Measurements from ENCODE around the gene HNF1B.

The HNF1B gene

DNA sequence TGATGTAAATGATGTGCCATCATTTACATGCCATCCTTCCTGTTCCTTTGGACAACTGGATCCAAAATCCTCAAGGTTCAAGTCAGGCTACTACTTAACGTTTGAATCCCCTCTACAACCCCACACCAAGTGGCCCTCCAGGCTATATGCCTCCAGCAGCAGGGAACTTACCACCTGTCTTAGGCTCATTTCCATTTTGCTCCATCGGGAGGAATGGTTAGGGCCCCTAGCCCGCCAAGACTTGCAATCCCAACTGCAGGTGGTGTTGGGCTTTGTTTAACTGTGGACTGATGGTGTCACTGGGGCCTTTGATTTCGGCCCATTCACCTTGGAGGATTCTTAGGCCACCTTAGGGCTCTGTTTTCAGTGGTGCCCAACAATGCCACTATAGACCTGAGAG lies 9.7 kb downstream of the HNF1B start:
- DNase-seq (ENCODE audit: low read depth in 2 of 2): no peak

DNA sequence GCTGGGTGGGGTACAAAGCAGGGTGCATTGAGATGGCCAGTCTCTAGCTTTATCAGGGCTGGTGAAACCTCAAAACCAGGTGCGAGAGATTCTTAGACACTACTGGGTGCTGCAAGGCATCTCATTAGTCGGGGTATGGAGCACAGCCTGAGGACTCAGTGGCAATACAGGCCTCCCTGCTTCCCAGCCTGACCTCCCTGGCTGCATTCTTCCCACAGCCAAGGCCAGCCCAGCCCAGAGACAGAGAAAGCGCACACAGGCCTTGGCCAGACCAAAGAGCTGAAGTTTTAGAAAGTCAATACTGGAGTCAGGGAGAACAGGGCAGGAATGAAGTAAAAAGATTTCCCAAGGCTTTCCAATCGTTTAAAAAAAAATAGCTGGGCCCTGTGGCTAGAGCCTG lies 12.5 kb downstream of the HNF1B start:
- no peak for DNase-seq (ENCODE audit: low read depth in 2 of 2)

DNA sequence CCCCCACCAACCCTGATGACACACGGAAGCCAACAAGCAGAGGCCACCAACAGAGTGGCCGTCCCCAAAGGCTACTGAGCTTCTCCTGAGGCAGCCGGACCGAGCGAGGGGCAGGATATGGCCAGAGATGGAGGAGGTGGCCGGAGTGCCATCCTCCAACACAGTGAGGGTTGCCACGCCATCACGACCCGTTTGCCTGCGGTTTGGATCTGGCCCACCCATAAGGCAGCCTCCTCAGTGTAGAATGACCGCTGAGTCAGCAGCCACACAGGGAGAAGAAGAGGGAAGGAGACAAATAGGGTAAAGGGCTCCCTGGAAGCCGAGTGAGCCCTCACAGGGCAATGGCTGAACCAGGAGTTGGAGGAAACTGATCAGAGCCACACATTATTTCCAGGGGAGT lies 13.8 kb downstream of the HNF1B start:
- no peak for DNase-seq (ENCODE audit: low read depth in 2 of 2)

DNA sequence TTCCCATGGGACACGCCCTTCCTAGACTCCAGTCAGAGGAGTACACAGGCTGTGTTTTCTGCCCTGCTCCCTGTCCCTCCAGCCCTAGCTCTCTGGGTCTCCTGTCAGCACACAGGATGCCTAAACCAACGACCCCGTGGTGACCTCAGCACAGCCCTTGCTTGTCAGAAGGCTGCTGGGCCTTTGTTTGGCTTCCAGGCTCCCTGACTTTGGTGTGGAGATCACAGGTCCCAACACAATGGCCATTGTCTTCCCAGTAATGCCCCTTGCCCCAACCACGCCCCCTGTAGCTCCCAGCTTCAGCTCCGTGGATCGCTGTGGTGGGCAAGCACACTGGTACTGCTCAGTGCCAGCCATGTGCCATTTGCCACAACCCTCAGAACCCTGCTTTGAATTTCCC lies 15.0 kb downstream of the HNF1B start:
- DNase-seq (ENCODE audit: low read depth in 2 of 2): no peak

DNA sequence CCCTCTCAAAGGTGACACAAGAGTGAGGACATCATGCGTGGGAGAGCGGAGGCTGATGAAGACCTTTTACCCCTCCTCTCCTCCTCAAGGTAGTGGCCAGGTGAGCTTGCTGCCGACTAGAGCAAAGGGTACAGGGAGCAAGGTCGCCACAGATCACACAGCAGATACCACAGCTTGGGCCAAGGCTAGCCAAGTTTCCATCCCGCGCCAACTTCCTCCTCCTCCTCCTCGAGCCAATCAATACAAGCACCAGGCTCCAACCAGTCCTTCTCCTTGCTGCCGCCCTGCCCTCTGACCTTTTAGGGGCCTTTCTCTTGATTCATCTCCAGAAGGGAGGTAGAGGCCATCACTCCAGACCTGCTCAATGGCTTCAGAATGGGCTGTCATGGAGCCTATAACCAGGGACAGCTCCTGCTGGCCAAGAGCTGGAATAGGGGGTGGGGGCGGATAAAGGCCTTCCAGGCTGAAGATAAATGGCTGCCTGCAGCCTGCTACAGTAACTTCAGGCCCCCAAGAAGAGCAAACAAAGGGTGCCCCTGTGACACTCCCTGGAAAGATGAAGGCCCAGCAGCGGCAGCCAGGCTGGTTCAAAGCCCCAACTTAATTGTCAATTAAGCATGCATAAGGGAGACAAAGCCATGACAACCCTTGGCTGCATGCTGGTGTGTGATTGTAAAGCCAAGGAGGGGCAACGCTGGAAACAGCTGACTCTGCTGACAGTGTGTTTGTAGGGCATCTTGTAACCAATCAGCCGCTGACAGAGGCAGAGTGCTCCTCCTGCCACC lies 17.8 kb downstream of the HNF1B start:
- DNase-seq (ENCODE audit: low read depth in 2 of 2): no peak

DNA sequence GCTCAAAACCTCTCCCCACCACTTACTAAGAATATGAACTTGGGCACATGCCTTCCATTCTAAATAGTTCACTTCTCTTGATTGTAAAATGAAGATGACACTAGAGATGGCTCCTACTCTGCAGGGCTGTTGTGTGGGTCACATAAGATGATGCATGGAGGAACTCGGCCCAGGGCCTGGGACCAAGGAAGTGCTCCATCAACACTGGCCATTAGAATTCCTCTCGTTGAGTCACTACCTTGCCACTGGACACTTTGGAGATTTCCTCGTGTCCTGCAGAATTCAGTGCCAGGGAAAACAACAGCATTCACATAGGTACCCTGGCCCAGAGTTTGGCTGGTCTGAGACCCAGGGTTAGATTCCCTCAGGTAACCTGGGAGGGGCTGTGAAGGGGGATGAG lies 18.6 kb downstream of the HNF1B start:
- no peak for DNase-seq (ENCODE audit: low read depth in 2 of 2)

DNA sequence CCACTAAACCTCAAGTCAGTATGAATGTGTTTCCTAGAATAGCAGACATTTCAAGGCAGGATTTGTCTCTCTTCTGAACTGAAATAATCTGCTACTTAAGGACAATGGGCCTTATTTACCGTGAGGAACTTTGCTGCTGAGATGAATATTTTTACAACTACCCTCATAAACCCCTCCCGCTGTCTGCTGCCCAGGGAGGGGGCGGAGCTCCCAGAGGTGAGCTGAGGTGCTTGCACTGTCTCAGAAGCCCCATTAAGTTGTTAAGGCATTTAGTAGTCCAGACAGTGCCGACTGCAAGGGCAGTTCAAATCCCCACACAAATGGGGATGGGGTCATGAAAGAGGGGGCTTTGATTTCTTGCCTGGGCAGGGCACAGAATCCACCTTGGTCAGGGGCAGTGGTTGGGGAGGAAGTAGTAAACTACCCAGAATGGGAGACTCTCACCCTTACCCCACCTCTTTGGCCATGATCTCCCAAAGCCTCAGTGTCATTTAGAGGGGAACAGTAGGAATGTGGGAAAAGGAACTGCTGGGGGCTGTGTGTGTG lies 19.2 kb downstream of the HNF1B start:
- DNase-seq (ENCODE audit: low read depth in 2 of 2): no peak

DNA sequence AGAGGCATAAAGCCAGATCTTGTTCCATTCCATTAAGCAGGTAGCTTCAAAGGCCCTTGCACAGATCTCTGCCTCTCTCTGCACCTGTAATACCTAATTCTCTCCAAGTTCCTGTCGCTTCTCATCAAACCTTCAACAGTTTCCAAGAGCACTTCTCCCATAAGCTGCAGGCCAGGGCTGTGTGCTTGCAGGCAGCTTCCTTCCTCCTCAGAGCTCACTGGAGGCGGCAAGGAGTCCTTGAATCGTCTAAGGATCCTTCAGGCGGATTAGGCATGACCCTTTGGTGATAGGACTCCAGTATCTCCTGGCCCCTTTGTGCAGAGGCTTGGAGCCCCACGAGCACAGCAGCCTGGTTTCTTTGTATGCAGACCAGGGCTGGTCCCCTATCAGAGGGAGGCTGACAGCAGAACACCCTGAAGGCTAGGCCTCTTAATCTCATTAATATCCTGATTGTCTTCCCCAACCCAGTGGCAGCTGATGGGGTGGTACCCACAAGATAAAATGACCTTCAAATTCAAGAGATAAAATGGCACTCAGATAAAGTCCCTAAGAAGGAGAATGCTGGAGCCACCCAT lies 19.8 kb downstream of the HNF1B start:
- DNase-seq (ENCODE audit: low read depth in 2 of 2): no peak

DNA sequence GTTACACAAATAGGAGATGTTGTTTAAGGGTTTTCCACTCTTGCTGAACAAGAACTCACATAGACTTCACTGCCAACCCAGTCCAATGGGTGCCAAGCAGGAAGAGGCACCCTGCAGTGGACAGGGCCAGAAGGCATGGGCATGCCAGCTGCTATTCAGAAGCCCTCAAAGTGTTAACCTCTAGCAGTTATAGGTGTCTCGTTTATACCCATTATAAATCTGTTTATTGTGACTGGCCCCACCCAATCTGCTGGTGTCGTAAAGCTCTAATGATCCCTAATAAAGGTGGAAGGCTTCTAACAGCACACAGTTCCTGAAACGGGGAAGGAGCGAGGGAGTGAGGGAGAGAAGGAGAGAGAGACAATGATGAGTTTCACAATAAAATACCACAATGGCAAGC lies 23.9 kb downstream of the HNF1B start:
- DNase-seq (ENCODE audit: low read depth in 2 of 2): no peak

DNA sequence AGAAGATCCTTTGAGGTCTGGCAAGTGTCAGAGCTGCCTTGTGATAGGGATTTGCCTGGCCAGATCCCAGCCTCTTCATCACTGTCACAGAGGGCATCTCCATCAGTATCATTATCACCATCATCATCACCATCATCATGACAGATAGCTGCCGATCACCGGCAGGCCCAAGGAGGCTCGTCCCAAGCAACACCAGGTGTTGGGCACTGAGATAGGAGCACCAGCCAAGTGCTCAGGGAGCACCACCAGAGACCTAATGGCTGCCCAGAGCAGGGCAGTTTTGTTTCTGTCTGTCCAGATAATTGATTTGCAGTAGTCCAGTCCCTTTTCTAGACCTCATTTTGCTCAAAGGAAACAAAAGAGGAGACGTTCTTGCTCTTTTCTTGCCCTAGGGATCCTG lies 25.0 kb downstream of the HNF1B start:
- DNase-seq (ENCODE audit: low read depth in 2 of 2): no peak

DNA sequence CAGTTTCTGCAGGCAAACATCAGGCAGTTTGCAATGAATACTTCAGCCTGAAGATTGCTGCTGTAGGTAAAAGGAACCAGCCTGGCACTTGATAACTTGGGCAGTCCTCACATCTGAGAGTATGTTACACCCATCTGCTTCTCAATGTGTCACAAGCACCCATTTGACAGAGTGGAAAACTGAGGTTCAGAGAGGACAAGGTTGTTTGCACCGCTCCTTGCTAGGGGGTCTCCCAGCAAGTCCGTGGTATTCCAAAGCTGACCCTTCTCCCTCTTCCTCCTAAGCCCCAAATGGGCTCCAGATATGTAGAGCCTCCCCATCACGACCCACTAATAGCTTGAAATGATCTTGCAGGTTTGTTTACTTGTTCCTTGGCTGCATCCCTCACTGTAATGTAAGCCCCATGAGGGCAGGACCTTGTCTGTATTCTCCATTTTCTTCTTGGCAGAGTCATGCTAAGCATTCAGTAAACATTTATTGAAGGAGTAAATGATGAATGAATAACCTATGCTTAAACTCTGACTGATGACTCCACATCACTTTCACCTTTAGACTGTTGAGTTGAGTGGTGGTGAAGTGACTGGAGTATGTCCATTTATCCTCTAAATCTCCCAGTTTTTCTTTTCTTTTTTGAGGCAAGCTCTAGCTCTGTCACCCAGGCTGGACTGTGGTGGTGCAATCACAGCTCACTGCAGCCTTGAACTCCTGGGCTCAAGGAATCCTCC lies 26.4 kb downstream of the HNF1B start:
- DNase-seq (ENCODE audit: low read depth in 2 of 2): no peak

DNA sequence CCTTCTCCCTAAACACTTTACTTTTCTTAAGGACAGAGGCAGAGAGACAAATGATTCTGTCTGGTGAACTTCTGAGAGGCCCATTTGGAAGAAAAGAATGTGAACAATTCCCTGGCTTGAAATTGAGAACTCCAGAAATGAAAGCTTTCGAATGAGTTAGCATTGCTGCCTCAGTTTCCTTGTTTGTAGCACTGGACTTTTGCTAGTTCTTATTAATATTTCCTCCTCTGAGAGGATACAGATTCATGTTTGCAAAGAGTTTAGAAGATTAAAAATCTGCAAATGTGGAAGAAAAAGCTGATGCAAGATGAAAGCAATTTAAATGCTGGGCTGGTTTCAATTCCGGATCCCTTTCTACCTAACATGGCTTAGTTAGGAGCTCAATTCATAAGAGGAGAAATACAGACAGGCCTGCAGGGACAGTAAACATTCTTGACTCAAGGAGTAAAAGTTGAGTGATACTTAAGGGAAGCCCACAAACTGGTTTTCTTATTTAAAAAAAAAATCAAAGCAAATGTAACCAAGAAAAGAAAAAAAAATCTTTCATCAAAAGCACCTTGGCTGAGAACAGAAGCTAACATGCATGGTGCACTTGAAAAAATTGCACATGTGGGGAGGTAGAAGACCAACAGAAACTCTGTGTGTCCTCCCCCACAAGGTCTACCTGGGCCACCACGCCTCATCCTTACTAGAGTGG lies 27.1 kb downstream of the HNF1B start:
- DNase-seq (ENCODE audit: low read depth in 2 of 2): peak in 1 of 2 experiments; percentile 22

DNA sequence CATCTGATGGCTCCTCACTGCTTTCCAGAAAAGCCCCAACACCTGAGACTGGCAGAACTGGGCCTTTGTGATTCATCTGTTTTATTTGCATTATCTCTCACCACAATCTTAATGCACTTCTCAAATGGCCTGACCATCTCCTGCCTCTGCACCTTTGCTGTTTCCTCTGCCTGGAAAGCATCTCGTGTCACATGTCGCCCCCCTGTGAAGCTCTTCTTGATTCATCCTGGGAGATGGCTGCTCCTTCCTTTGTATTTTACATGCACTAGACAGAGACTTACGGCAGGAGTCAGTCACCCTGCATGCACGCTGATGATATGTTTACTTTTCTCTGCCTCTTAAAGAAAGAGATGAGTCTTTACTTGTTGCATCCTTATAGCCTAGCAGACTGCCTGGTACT lies 30.0 kb downstream of the HNF1B start:
- no peak for DNase-seq (ENCODE audit: low read depth in 2 of 2)

DNA sequence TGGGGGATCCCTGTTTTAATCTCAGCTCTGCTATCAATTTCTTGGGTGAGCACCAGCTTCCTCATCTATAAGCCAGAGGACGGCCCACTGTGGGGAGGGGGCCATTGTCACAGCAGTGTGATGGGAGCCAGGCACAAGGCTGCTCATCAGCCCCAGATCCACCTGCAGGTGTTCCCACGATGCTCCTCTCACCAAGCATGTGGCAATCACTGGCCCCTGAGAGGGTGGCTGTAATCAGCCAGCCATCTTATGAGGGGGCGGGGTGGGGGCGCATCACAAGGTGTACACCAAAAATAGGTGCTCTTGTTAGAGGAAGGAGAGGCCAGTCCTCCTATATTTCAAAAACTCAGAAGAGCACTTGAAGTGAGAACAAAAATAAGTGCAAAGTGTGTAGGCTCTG lies 31.2 kb downstream of the HNF1B start:
- DNase-seq (ENCODE audit: low read depth in 2 of 2): no peak

DNA sequence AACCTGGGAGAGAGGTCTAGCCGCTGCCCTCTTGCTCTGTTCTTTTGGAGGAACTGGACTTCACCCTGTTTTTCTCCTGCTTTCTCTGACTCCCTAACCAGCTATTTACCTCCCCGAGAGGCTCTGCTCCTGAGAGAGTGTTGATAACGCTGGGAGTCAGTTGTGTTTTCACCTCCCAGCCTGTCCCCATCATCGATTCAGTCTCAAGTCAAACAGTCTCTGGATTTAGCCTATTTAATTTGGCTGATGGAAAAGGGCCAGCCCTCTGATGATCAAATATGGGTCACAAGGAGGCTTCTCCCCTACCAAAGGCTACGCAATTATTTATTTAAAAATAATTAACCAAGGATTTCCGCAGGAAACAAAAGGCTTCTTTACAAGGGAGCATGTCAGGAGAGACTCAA lies 31.8 kb downstream of the HNF1B start:
- no peak for DNase-seq (ENCODE audit: low read depth in 2 of 2)

DNA sequence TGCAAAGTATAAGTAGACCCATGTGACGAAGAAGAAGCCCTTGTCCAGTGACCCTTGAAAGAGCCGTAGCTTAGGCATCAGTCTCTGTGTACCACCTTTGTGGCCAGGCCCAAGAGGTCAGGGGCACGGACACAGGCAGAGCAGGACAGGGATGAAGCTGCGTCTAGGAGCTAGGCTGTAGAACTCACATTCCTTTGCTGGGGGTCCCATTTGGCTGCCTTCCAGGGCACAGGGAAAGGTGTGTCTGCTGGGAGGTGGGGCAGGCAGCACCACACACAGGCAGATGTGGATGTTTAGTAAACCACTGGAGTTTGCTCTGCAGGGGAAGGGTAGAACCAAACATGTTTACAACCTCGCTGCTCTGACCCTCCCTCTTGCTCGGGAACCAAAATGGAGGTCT lies 33.7 kb downstream of the HNF1B start:
- no peak for DNase-seq (ENCODE audit: low read depth in 2 of 2)

DNA sequence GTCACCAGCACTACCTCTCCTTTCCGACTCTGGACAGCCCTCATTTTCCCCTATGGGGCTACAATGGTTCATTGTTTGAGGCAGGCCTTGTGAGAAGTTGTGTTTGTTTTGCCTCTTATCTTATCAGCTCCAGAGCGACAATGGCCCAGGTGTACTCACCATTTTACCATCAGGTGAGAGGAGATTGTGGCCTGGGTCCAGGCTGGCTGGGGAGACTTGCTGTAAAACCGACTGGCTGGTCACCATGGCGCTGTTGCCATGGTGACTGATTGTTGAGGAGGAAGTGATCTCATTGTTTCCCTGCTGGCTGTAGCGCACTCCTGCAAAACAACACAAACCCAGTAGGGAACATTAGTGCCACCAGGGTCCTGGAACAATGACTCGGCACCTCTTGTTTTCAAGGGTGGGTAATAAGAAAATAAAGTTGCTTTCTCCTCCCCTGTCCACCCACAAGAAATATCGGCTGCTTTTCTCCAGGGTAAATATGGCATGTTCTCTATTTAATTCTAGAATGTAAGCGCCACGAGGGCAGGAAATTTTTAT lies 34.4 kb downstream of the HNF1B start:
- no peak for DNase-seq (ENCODE audit: low read depth in 2 of 2)

DNA sequence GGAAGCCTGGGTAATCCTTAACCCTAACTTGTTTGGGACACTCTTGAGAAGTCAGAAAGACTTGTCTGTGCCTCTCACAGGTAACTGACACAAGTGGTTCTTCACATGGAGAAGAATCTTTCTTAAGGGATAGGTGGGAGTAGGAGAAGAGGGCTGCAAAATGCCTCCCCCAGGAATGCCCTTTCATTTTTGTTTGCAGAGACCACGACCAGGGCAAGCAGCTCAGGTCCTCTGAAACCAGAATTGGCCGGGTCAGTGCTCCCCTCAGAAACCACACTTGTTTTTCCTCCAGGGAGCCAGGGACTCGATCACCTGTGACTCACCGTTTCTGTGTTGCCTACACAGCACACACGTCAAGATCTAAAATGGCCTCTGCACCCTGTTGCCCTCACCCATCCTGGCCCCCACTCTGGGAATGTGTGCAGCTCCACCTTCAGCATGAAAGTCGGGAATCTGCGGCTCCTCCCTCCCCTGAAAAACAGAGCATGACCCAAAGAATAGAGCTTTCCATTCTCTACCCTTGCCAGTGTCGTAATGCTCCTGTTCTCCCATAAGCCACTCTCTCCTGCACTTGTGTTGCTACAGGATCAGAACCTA lies 36.1 kb downstream of the HNF1B start:
- DNase-seq (ENCODE audit: low read depth in 2 of 2): no peak

DNA sequence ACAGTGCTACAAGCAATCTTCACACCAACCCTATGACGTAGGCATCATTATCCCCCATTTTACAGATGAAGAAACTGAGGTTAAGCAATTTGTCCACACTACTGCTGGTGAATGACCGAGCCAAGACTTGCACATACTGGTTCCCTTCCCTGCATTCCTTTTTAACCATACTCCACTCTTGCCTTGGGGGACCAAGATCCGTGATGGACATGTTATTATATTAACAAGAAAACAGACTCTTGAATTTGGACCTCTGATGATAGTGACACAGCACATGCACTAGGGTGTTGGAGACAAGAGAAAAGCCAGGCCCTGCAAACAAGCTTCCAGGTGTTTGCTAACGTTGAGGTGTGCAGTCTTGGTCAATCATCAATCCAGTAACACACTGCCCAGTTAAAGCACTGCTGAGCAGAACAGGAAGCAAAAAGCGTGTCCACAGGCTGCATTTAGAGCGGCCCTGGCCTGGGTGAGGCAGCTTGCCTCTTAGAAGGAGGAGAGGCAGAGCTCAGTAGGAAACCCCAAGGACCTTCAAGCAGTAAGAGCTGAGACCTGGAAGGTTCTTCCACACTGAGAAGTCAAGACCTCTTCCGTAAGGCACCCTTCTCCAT lies 36.7 kb downstream of the HNF1B start:
- no peak for DNase-seq (ENCODE audit: low read depth in 2 of 2)

DNA sequence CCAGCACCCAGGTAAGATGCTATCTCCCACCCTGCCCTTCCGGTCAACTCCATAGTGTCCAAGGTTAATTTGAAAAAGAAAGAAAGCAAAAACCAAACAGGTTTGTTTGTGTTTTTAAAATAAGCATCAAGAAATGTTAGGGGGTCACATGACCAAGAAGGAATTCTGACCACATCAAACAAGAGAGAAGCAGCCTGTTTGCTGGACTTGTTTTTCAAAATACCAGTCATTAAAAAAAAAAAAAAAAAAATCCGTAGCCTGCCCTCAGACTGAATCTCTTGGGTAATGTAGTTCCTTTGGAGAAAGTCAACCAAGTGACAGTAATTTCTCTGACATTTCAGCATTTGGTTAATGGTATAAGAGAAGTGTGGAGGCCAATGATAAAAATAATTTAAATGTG lies 38.4 kb downstream of the HNF1B start:
- no peak for DNase-seq (ENCODE audit: low read depth in 2 of 2)

DNA sequence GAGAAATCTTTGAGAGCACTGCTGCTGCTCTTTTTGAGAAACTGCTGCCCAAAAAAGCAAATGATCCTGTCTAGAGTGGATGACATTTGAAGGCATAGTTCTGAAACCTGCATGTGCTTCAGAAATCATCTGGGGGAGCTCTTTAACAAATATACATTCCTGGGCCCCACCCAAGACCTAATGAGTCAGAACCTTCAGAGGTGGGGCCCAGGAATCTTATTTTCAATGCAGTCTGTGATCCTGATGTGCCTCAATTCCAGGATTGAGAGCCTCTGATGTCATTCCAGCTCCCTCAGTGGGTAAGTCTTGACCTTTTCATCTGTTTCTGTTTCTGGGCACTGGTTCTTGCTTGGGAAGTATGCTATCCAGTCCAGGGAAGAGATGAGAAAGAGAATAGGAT lies 42.3 kb downstream of the HNF1B start:
- peak; percentile 38 for DNase-seq (ENCODE audit: low read depth in 2 of 2)

Data from fibroblast of skin of left quadriceps (primary cell).